T-helper 9 cell (primary cell): ENCODE results near the gene HAPLN2.

Source experiments
- DNase-seq: peaks from one replicate; pipeline ENCODE4 v3.0.0-alpha.2; 2020

The HAPLN2 gene

DNA sequence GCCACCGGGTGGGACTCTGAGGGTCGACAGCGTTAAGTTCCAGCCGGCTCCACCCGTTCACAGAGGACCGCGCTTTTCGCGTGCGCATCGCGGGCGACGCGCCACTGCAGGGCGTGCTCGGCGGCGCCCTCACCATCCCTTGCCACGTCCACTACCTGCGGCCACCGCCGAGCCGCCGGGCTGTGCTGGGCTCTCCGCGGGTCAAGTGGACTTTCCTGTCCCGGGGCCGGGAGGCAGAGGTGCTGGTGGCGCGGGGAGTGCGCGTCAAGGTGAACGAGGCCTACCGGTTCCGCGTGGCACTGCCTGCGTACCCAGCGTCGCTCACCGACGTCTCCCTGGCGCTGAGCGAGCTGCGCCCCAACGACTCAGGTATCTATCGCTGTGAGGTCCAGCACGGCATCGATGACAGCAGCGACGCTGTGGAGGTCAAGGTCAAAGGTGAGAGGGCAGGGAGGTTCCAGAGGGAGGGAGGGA, 27.6 kb downstream of the HAPLN2 start:
- no peak for DNase-seq

DNA sequence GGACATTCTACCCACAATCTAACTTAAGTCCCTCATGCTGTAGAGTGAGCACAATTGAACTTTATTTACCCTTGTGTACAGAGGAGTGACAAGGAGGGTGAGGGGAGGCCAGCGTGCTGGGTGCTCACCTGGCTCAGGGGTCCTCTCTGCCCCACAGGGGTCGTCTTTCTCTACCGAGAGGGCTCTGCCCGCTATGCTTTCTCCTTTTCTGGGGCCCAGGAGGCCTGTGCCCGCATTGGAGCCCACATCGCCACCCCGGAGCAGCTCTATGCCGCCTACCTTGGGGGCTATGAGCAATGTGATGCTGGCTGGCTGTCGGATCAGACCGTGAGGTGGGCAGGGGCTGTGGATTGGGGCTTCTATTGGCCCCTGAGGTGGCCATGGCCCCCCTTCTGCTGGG, 28.1 kb downstream of the HAPLN2 start:
- no peak for DNase-seq

DNA sequence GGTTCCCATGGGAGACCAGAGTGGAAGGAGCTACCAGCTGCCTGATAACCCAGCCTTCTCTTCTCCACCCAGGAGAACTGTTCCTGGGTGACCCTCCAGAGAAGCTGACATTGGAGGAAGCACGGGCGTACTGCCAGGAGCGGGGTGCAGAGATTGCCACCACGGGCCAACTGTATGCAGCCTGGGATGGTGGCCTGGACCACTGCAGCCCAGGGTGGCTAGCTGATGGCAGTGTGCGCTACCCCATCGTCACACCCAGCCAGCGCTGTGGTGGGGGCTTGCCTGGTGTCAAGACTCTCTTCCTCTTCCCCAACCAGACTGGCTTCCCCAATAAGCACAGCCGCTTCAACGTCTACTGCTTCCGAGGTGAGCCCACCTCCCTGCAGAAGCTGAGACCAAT, 29.3 kb downstream of the HAPLN2 start:
- DNase-seq: no peak

DNA sequence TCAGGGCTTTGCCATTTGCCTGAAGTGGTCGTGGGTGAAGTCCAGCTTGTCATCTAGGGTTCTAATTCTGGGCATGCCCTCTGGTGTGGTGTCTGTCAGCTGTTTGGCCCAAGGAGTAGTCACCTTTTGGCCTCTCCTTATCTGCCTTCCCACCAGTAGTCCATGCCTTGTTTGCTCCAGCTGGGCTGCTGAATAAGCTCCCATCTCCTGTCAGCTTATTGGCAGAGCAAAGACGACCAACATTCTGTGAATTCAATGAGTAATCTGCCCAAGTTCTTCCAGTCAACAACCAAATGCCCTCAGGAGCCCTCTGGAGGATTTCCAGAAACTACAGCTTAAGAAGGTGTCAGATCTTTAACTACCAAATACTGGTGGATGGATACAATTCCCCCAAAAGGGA, 29.7 kb downstream of the HAPLN2 start:
- no peak for DNase-seq

DNA sequence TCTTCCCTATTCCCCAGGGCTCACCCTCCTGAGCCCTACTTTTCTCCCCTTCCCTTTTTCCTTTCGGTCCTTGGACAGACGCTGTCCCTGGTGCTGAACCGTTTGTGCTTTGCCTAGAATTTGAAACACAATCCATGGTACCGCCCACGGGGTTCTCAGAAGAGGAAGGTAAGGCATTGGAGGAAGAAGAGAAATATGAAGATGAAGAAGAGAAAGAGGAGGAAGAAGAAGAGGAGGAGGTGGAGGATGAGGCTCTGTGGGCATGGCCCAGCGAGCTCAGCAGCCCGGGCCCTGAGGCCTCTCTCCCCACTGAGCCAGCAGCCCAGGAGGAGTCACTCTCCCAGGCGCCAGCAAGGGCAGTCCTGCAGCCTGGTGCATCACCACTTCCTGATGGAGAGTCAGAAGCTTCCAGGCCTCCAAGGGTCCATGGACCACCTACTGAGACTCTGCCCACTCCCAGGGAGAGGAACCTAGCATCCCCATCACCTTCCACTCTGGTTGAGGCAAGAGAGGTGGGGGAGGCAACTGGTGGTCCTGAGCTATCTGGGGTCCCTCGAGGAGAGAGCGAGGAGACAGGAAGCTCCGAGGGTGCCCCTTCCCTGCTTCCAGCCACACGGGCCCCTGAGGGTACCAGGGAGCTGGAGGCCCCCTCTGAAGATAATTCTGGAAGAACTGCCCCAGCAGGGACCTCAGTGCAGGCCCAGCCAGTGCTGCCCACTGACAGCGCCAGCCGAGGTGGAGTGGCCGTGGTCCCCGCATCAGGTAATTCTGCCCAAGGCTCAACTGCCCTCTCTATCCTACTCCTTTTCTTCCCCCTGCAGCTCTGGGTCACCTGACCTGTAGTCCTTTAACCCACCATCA, 33.1 kb downstream of the HAPLN2 start:
- no peak for DNase-seq

DNA sequence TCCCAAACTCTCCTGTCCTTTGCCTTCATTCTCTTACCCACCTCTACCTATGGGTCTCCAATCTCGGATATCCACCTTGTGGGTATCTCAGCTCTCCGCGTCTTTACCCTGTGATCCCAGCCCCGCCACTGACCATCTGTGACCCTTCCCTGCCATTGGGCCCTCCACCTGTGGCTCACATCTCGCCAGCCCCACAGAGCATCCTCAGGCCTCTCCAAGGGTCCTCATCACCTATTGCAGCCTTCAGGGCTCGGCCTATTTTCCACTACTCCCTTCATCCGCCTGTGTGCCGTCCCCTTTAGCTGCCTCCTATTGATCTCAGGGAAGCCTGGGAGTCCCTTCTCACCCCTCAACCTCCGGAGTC, 33.8 kb downstream of the HAPLN2 start:
- no peak for DNase-seq

DNA sequence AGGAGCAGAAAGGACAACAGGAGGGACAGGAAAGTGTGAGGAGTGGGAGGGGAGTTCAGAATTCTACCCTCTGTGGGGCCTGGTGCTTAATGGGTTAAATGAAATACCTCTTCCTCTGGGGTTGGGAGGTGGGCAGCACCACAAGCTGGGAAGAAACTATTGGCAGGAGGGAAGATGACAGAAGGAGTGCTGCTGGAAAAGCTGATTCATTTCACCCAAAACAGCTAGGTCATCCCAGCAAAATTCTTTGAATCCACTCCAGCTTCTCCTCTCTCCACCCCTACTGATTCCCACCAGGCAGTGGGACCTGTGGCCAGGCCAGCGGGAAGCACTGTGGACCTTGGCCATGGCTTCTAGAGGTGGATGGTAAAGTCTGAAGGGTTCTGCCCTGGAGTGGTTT, 35.5 kb downstream of the HAPLN2 start:
- no peak for DNase-seq

DNA sequence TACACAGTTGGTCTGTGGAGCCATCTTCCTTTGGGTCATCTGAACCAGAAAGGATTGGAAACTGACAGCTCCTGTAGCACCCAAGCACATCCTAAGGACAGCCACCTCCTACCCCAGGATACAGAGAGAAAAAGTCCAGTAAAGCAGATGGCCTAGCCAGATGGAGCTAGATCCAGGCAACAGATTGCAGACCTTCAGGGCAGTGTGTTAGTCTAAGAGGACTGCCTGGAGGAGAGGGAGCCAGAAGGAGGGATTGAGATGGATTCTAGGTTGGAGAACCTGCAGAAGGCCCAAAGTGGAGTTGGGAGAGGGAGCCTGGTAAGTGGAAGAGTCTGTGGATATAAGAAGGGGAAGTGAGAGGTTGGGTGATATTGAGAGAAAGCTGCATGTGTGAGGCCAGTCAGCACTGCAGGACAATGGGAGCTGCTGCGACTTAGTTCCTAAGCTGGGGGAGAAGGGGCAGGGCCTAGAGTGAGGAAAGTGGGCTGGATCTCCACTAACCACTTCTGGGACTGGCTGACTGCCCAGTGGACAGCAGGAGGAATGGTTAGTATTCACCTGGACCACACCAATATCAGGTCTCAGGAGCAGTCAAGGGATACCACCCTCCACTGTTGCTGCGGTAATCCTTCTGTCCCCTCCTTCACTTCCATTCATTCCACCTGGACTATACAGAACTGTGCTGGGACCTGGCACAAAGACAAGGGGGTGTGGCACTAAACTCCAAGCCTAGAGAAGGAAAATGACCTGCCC, 36.1 kb downstream of the HAPLN2 start:
- no peak for DNase-seq

DNA sequence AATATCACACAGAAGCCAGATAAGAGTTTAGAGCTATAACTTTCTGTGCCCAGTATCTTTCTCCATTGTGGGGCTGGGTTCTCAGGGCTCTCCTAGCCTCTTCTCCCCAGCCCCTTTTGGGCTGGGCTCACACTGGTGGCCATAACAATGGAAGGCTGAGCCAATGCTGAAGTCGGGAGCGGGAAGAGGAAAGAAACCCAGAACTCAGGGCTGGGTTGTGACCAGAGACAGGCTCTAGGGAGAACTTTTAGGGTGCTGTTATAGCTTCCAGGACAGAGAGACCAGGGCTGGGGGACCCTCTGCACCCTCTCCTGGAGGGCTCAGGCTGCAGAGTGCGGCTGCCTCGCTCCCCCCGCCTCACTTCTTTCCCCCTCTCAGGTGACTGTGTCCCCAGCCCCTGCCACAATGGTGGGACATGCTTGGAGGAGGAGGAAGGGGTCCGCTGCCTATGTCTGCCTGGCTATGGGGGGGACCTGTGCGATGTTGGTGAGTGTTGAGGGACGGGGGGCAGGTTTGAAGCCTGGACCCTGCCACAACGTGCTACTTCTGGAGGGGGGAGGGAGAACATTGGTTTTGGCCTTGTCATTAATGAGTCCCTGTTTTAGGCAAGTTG, 36.8 kb downstream of the HAPLN2 start:
- DNase-seq: no peak

DNA sequence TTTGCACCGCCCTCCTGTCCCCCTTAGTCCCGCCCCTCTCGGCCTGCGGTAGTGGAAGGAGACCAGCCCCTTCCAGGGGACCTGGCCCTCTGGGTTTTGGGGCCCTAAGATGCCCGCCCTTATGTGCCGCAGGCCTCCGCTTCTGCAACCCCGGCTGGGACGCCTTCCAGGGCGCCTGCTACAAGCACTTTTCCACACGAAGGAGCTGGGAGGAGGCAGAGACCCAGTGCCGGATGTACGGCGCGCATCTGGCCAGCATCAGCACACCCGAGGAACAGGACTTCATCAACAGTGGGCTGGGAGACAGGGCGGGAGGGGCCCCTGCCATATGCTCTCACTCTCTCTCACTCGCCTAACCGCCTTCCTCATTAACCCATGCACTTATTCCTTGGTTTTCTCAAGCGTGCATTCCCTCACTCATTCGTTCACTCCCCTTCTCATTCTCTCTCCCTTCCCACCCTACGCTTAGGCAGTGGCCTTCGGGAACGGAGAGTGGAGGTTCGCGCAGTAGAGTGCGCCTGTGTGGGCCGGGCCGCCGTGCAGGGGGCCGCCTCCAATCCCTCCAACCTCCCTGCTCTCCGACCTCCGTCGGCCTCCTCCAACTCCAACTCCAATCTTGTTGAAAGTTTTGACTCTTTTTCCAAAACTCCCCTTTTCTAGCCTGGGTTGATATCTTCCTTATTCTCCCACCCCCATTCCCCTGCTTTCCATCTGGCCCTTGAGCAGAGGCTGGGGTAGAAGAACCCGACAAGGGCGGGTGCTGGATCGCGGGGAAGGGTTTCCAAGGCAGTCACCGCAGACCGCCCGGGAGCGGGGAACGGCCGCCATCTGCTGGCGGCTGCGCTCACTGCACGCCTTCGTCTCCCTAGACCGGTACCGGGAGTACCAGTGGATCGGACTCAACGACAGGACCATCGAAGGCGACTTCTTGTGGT, 37.9 kb downstream of the HAPLN2 start:
- DNase-seq: peak; percentile 78

DNA sequence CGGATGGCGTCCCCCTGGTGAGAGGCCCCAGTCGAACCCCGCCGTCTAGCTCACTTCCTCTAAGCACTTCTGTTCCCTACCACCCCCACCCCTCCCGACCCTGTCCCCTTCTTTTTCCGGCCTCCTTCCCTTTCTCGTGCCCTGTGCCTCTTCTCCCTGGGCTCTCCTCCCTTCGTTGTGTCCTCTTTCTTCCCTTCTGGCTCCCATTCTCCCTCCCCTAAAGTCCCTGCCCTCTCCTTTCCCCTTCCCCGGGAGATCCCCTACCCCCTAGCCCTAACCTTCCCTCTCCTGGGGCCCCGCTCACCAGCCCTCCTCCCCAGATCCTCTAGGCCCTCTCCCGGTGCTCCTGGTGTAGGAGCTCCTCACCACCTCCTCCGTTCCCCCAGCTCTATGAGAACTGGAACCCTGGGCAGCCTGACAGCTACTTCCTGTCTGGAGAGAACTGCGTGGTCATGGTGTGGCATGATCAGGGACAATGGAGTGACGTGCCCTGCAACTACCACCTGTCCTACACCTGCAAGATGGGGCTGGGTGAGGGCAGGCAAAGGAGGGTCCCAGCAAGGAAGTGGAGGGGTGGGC, 38.6 kb downstream of the HAPLN2 start:
- DNase-seq: no peak

DNA sequence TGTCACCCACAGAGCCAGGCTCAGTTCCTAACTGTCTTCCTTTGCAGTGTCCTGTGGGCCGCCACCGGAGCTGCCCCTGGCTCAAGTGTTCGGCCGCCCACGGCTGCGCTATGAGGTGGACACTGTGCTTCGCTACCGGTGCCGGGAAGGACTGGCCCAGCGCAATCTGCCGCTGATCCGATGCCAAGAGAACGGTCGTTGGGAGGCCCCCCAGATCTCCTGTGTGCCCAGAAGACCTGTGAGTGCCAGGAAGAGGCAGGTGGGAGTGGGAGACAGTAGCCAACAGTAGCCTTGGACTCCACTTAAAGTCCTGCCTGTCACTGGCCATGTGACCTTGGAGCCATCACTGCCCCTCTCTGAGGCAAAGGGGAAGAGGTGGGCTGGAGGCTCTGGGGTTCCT, 39.3 kb downstream of the HAPLN2 start:
- no peak for DNase-seq

DNA sequence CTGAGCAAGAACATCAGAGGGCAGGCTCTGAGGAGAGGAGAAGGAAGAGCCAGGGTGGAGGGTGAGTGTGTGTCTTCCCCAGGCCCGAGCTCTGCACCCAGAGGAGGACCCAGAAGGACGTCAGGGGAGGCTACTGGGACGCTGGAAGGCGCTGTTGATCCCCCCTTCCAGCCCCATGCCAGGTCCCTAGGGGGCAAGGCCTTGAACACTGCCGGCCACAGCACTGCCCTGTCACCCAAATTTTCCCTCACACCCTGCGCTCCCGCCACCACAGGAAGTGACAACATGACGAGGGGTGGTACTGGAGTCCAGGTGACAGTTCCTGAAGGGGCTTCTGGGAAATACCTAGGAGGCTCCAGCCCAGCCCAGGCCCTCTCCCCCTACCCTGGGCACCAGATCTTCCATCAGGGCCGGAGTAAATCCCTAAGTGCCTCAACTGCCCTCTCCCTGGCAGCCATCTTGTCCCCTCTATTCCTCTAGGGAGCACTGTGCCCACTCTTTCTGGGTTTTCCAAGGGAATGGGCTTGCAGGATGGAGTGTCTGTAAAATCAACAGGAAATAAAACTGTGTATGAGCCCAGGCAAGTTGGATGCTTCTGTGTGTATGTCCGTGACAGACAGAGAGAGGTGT, 39.8 kb downstream of the HAPLN2 start:
- DNase-seq: no peak

DNA sequence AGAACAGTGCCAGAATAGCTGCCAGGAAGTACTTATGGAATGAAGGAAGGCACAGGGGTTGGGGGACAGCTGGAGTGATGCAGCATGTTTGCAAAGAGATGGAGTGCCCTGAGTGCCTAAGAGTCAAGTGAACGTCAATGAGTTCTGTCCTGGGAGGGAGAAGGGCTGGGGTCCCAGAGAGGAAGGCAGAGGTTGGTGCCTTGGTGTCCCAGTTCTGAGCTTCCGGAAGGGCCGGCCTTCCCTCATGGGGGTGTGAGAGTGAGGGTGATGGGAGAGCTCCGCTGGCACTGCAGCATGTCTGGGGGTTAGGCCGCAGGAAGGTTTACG, 40.4 kb downstream of the HAPLN2 start:
- no peak for DNase-seq

DNA sequence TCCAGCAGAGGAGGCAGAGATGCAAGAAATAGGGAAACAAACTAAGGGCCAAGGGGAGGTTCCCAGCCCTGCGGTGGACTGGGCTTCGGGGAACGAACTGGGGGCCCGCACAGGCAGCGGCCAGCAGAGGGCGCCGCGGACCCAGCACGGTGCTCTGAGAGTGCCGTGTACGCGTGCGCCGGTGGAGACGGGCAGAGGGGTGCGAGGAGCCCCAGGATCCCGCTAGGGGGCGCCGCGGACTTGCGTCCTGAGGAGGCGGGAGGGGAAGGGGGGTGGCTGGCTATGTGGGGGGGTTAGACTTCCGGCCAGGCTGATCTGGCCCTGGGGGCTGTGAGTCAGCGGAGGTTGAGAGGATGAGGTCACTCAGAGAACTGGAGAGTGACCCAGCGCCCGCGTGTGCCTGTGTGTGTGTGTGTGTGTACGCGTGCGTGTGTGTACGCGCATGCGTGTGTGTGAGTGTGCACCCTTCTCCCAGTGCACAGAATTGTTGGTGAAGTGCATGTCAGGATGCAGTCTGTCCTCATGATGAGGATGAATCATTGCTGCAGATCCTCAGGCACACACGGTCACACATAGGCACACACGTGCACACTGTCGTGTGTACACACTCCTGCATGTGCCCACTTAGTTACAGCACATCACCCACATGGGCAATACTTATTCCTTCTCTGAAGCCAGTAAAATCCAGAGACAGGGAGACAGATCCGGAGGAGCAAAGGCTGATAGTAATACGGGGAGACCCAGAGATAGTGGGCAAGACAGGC, 41.0 kb downstream of the HAPLN2 start:
- DNase-seq: peak; percentile 89

DNA sequence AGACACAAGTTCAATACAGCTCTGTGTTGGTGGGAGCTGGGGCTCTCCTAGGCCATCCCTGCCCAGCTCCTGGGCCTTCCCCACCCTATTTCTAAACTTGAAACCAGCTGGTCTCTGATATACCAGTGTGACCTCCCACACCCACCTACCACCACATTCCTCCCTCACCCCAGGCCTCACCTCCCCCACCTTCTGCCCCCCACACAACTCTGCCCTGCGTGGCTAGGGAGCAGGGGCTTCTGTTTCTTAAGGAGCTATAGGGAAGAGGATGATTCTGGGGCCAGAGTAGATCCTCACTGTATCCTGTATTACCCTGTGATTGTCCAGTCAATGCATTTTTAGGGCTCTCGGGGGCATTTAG, 41.5 kb downstream of the HAPLN2 start:
- DNase-seq: no peak

DNA sequence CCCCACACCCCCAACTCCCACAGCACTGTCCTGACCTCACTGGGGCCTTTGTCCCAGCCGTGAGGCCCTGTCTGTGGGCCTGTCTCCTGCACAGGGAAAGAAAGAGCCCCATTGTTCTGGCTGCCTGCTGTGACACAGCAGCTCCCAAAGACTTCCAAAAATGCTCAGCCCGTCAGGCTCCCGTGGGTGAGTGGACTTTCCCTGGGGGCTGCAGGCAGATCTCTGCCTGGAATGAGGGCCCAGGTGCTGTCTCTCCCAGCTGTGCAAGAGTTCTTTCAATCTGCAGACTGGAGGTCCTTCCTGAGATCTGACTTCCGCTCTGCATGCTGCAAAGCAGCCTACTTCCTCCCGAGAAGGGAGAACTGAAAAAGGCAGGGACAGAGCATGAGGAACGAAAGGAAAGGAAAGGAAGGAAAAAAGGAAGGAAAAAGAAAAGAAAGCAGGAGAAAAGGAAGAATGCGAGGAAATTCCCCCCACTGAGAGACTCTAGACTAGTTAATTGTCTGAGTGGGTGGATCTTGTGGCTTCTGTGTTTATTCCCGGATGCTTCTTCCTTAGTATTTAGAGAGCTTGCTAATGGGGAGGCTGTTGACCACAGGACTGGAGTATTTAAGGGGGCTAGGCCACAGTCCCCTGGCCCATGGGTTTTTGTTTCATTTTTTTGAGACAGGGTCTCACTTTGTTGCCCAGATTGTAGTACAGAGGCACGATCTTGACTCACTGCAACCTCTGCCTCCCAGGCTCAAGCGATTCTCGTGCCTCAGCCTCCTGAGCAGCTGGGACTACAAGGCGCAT, 43.0 kb downstream of the HAPLN2 start:
- no peak for DNase-seq

DNA sequence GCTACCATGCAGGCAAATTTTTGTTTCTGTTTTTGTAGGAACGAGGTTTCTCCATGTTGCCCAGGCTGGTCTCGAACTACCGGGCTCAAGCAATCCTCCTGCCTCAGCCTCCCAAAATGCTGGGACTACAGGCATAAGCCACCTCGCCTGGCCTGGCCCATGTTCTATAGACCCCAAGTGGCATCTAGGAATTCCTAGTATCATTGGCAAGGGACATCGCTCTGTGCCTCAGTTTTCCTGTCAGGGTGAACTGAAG, 43.5 kb downstream of the HAPLN2 start:
- no peak for DNase-seq

DNA sequence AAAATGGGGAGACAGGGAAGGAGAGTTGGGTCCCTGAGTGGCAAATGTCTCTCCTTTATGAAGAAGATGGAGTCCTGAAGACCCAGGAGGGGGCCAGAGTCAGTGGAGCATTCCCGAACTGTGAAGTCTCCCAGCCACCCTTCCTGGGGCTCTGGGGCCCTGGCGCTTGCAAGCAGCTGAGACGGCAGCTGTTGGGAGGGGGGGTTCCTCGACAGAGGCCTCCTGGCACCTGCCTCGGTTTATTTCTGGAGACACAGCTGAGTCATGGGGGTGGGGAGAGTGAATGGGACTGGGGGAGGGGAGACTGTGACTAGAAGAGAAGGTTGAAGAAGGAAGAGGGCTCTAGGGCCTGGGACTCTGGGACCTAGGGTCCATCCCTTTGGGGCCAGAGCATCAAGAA, 44.0 kb downstream of the HAPLN2 start:
- DNase-seq: no peak

DNA sequence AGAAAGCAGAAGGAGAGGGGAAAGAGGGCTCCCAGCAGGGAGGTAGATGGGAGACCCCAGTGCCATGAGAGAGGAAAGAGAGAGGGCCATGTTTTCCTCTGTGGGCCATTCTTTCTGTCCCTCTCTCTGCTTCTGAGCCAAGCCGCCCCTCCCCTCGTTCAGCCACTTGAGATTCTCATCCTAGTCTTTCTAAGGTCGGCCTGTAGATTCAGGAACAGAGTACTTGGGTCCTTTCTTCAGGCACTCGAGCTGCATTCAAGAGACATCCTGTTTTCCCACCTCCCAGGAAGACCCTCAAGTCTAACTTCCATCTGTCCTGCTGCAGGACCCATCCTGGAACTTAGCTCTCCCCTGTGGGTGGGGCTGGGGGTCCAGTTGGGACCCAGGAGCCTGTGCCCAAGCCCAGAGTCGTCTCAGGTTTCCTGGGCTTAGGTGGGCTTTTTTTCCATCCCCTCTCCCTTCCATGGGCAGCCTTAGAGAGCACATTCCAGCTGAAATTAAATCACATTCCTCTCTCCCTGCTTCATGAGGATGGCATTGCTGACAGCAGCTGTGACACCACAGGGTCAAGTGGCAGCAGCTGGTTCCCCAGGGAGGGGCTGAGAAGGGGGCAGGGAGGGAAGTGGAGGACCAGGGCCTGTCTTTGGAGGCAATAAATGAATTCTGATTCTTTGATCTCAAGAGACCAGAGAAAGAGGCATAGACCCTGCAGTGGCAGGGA, 45.0 kb downstream of the HAPLN2 start:
- no peak for DNase-seq
